MM.1S (cell line): ENCODE data around the gene DNAI4.

Source experiments
- DNase-seq: peaks from one replicate; pipeline ENCODE4 v3.0.0-alpha.2; 2015
- H2AFZ ChIP-seq: fragments of 300-600 bp; sonication (generic); 2 replicates; pipeline ENCODE4 v1.6.0; 2016; ENCODE audit warnings: antibody characterized with exemption, low read length
- H3F3A ChIP-seq: fragments of 300-600 bp; sonication (generic); 2 replicates; pipeline ENCODE4 v1.6.1; 2016; ENCODE audit warnings: mild to moderate bottlenecking, antibody characterized with exemption, low read length, moderate library complexity, mixed read lengths; ENCODE audit not compliant: insufficient read depth
- H3K27ac ChIP-seq: fragments of 300-600 bp; sonication (generic); 2 replicates; pipeline ENCODE4 v1.5.1; 2016; ENCODE audit warnings: mild to moderate bottlenecking, low read length
- H3K27me3 ChIP-seq: fragments of 300-600 bp; sonication (generic); replicated peaks from 2 replicates; pipeline ENCODE4 v1.6.0; 2016; ENCODE audit warnings: low read length; ENCODE audit not compliant: insufficient read depth
- H3K36me3 ChIP-seq: fragments of 300-600 bp; sonication (generic); replicated peaks from 2 replicates; pipeline ENCODE4 v1.6.1; 2016; ENCODE audit warnings: mild to moderate bottlenecking, low read length, mixed read lengths; ENCODE audit not compliant: insufficient read depth
- H3K4me1 ChIP-seq: fragments of 300-600 bp; sonication (generic); 2 replicates; pipeline ENCODE4 v1.6.1; 2016; ENCODE audit warnings: low read length, mixed read lengths
- H3K4me2 ChIP-seq: fragments of 300-600 bp; sonication (generic); 2 replicates; pipeline ENCODE4 v1.6.0; 2016; ENCODE audit warnings: low read depth, low read length
- H3K4me3 ChIP-seq: fragments of 300-600 bp; sonication (generic); 2 replicates; pipeline ENCODE4 v1.5.1; 2016; ENCODE audit warnings: low read length, mixed read lengths
- H3K79me2 ChIP-seq: fragments of 300-600 bp; sonication (generic); 2 replicates; pipeline ENCODE4 v1.6.1; 2016; ENCODE audit warnings: mixed run types, low read length, mixed read lengths
- H3K9ac ChIP-seq: fragments of 300-600 bp; sonication (generic); 2 replicates; pipeline ENCODE4 v1.6.1; 2016; ENCODE audit warnings: low read length, mixed read lengths
- H3K9me2 ChIP-seq: fragments of 300-600 bp; sonication (generic); replicated peaks from 2 replicates; pipeline ENCODE4 v1.6.1; 2016; ENCODE audit warnings: mild to moderate bottlenecking, low read length, mixed read lengths; ENCODE audit not compliant: insufficient read depth
- H3K9me3 ChIP-seq: fragments of 300-600 bp; sonication (generic); replicated peaks from 2 replicates; pipeline ENCODE4 v1.6.1; 2016; ENCODE audit warnings: mild to moderate bottlenecking, low read length, mixed read lengths; ENCODE audit not compliant: insufficient read depth
- H4K20me1 ChIP-seq: fragments of 300-600 bp; sonication (generic); 2 replicates; pipeline ENCODE4 v1.6.1; 2016; ENCODE audit warnings: mild to moderate bottlenecking, low read length, moderate library complexity, mixed read lengths; ENCODE audit not compliant: insufficient read depth
- CTCF ChIP-seq: fragments of 300-600 bp; sonication (generic); IDR thresholded peaks from 2 replicates; pipeline ENCODE4 v1.5.1; 2016; ENCODE audit warnings: antibody characterized with exemption, low read length, mixed read lengths
- EZH2 ChIP-seq: fragments of 300-600 bp; sonication (generic); optimal IDR thresholded peaks from 2 replicates; pipeline ENCODE3; 2017; ENCODE audit warnings: low read depth, mild to moderate bottlenecking, antibody characterized with exemption, low read length, mixed read lengths
- EZH2phosphoT487 ChIP-seq: fragments of 300-600 bp; sonication (generic); IDR thresholded peaks from 2 replicates; pipeline ENCODE4 v1.6.1; 2018; ENCODE audit warnings: antibody characterized with exemption, low read length

The DNAI4 gene

GRCh38 chr1:66929691-66929998, 5.0 kb upstream of the DNAI4 start:
- no peak for DNase-seq
- H2AFZ ChIP-seq = peak overlapping the region; percentile 37; the same call in 1 of the 2 replicates
- peaks cover 89% of the 10 kb centered on the region for H3K79me2 ChIP-seq
- peak overlapping the region; percentile 77 for H3K4me2 ChIP-seq
- H3K9me3 ChIP-seq = no peaks in the 10 kb centered on the region
- 0 out of 2 replicates have a peak, but pooled peaks cover 1% of the 10 kb centered on the region for H3K36me3 ChIP-seq
- TF ChIP-seq EZH2 = no peak
- TF ChIP-seq EZH2phosphoT487 = no peak
- TF ChIP-seq CTCF = no peak
- H3K27me3 ChIP-seq = no peaks in the 10 kb centered on the region
- H4K20me1 ChIP-seq = no peaks in the 10 kb centered on the region
- H3K4me3 ChIP-seq = peak overlapping the region; percentile 77
- peaks cover 9% of the 10 kb centered on the region for H3K4me1 ChIP-seq
- H3K27ac ChIP-seq = peak overlapping the region; percentile 40; the same call in 1 of the 2 replicates
- peak overlapping the region; percentile 29; the same call in 1 of the 2 replicates for H3K9ac ChIP-seq
- peaks cover 31% of the 10 kb centered on the region for H3F3A ChIP-seq
- no peaks in the 10 kb centered on the region for H3K9me2 ChIP-seq

- no peaks in the 10 kb centered on the region for H3K36me3 ChIP-seq
- H3K4me1 ChIP-seq = peaks cover 7% of the 10 kb centered on the region
- peak overlapping the region; percentile 29; the same call in 1 of the 2 replicates for H3K9ac ChIP-seq
- peaks cover 85% of the 10 kb centered on the region for H3K79me2 ChIP-seq
- peaks cover 31% of the 10 kb centered on the region for H3F3A ChIP-seq
- no peak for DNase-seq
- H4K20me1 ChIP-seq = no peaks in the 10 kb centered on the region
- H3K4me2 ChIP-seq = peak overlapping the region; percentile 77
- peak overlapping the region; percentile 40; the same call in 1 of the 2 replicates for H3K27ac ChIP-seq
- no peaks in the 10 kb centered on the region for H3K9me2 ChIP-seq
- H3K4me3 ChIP-seq = peak overlapping the region; percentile 77
- H3K9me3 ChIP-seq = no peaks in the 10 kb centered on the region
- 0 out of 2 replicates have a peak overlapping the region, but pooled peaks have one; percentile 37 for H2AFZ ChIP-seq
- no peaks in the 10 kb centered on the region for H3K27me3 ChIP-seq
- TF ChIP-seq EZH2phosphoT487 (no peak), CTCF (no peak), EZH2 (no peak)
These were observed 4.6 kb upstream of the DNAI4 start for GRCh38 chr1:66929146-66929688.

- no peak overlapping the region for H3K9ac ChIP-seq
- no peak overlapping the region for H3K4me2 ChIP-seq
- no peak for TF ChIP-seq EZH2phosphoT487
- no peak for TF ChIP-seq CTCF
- TF ChIP-seq EZH2 = no peak
- no peaks in the 10 kb centered on the region for H3K9me2 ChIP-seq
- no peaks in the 10 kb centered on the region for H4K20me1 ChIP-seq
- H3K27ac ChIP-seq = no peak overlapping the region
- no peaks in the 10 kb centered on the region for H3K9me3 ChIP-seq
- no peaks in the 10 kb centered on the region for H3K36me3 ChIP-seq
- no peak for DNase-seq
- H3F3A ChIP-seq = peaks cover 31% of the 10 kb centered on the region
- H2AFZ ChIP-seq = no peak overlapping the region
- H3K4me1 ChIP-seq = peaks cover 13% of the 10 kb centered on the region
- H3K27me3 ChIP-seq = no peaks in the 10 kb centered on the region
- H3K79me2 ChIP-seq = peaks cover 77% of the 10 kb centered on the region
- H3K4me3 ChIP-seq = no peak overlapping the region
These were observed 2.9 kb upstream of the DNAI4 start for GRCh38 chr1:66927528-66927927.
